Measurements from ENCODE around the gene CCDC63.

GRCh38 chr12:110846615-110847566 lies at the start of gene CCDC63:
- TF ChIP-seq NFYB (CRISPR knock-in tag; conservative IDR thresholded peaks at IDR 0.05; ENCODE audit: low read depth) (no peak), KAT7 (CRISPR knock-in tag; IDR thresholded peaks at IDR 0.05; ENCODE audit: borderline replicate concordance) (0 out of 2 replicates have a peak, but pooled peaks have one; percentile 61), AR (CRISPR knock-in tag; IDR thresholded peaks at IDR 0.05) (no peak), RELA (CRISPR knock-in tag; IDR thresholded peaks at IDR 0.05; ENCODE audit: borderline replicate concordance) (no peak), E2F1 (CRISPR knock-in tag; IDR thresholded peaks at IDR 0.05) (no peak), CTCF (IDR thresholded peaks at IDR 0.05) (no peak), ZNF317 (CRISPR knock-in tag; IDR thresholded peaks at IDR 0.05; ENCODE audit: borderline replicate concordance, low read depth) (no peak), ZBTB21 (CRISPR knock-in tag; IDR thresholded peaks at IDR 0.05; ENCODE audit: borderline replicate concordance) (no peak), HMGXB4 (CRISPR knock-in tag; IDR thresholded peaks at IDR 0.05) (peak; percentile 58; the same call in 1 of the 2 replicates), PREB (CRISPR knock-in tag; IDR thresholded peaks at IDR 0.05; ENCODE audit: borderline replicate concordance) (no peak)
- TF ChIP-seq, protein P1, sequence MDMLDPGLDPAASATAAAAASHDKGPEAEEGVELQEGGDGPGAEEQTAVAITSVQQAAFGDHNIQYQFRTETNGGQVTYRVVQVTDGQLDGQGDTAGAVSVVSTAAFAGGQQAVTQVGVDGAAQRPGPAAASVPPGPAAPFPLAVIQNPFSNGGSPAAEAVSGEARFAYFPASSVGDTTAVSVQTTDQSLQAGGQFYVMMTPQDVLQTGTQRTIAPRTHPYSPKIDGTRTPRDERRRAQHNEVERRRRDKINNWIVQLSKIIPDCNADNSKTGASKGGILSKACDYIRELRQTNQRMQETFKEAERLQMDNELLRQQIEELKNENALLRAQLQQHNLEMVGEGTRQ (CRISPR knock-in tag; IDR thresholded peaks at IDR 0.05): no peak
- TF ChIP-seq, protein P2, sequence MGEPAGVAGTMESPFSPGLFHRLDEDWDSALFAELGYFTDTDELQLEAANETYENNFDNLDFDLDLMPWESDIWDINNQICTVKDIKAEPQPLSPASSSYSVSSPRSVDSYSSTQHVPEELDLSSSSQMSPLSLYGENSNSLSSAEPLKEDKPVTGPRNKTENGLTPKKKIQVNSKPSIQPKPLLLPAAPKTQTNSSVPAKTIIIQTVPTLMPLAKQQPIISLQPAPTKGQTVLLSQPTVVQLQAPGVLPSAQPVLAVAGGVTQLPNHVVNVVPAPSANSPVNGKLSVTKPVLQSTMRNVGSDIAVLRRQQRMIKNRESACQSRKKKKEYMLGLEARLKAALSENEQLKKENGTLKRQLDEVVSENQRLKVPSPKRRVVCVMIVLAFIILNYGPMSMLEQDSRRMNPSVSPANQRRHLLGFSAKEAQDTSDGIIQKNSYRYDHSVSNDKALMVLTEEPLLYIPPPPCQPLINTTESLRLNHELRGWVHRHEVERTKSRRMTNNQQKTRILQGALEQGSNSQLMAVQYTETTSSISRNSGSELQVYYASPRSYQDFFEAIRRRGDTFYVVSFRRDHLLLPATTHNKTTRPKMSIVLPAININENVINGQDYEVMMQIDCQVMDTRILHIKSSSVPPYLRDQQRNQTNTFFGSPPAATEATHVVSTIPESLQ (CRISPR knock-in tag; IDR thresholded peaks at IDR 0.05): no peak
